Activated naive CD4-positive, alpha-beta T cell treated with anti-CD3 and anti-CD28 coated beads, Interleukin-2, amount 50 U/mL, for 24 hours (primary cell): ENCODE data around the gene MPP4.

Experiments used
- H3K27ac Mint-ChIP-seq: one replicate; pipeline ENCODE4 v1.8.0; 2021; ENCODE audit warnings: mild to moderate bottlenecking, mixed read lengths
- H3K27me3 Mint-ChIP-seq: one replicate; pipeline ENCODE4 v1.8.0; 2021; ENCODE audit warnings: mixed read lengths
- H3K36me3 Mint-ChIP-seq: one replicate; pipeline ENCODE4 v1.8.0; 2021; ENCODE audit warnings: mixed read lengths
- H3K4me1 Mint-ChIP-seq: one replicate; pipeline ENCODE4 v1.8.0; 2021; ENCODE audit warnings: mixed read lengths
- H3K4me3 Mint-ChIP-seq: one replicate; pipeline ENCODE4 v1.8.0; 2021; ENCODE audit warnings: mild to moderate bottlenecking, mixed read lengths
- H3K9me3 Mint-ChIP-seq: one replicate; pipeline ENCODE4 v1.8.0; 2021; ENCODE audit warnings: mixed read lengths

Gene MPP4

DNA sequence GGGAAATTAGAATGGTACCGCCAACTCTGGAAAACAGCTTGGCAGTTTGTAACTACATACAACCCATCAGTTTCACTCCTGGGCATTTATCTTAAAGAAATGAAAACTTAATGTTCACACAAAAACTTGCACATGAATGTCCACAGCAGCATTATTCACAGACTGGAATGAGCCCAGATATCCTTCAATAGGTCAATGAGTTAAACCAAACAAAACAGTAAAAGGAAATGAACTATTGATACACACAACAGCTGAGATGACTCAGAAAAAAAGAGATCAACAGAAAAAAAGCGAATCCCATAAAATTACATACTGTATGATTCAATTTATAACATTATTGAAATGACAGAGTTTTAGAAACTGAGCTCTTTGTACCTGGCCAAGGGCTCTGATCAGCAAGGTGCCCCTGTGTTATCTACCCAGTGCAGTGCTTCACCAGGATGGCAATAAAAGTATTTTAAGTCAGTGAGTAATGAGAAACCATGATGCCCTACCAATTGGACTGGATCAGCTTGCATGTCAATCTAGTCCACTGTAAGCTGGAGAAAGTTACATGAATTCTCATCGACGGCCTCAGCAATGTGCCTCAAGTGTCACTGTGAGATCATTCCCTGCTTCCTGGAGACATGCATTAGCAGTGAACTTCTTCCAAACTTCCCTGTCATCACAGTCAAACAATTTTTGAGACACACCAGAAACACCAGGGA, 77.0 kb downstream of the MPP4 start:
- Mint-ChIP-seq H3K4me3 (no peak overlapping the region), H3K36me3 (peaks cover 2% of the 10 kb centered on the region), H3K27ac (no peak overlapping the region), H3K9me3 (no peaks in the 10 kb centered on the region), H3K4me1 (no peaks in the 10 kb centered on the region), H3K27me3 (no peaks in the 10 kb centered on the region)

DNA sequence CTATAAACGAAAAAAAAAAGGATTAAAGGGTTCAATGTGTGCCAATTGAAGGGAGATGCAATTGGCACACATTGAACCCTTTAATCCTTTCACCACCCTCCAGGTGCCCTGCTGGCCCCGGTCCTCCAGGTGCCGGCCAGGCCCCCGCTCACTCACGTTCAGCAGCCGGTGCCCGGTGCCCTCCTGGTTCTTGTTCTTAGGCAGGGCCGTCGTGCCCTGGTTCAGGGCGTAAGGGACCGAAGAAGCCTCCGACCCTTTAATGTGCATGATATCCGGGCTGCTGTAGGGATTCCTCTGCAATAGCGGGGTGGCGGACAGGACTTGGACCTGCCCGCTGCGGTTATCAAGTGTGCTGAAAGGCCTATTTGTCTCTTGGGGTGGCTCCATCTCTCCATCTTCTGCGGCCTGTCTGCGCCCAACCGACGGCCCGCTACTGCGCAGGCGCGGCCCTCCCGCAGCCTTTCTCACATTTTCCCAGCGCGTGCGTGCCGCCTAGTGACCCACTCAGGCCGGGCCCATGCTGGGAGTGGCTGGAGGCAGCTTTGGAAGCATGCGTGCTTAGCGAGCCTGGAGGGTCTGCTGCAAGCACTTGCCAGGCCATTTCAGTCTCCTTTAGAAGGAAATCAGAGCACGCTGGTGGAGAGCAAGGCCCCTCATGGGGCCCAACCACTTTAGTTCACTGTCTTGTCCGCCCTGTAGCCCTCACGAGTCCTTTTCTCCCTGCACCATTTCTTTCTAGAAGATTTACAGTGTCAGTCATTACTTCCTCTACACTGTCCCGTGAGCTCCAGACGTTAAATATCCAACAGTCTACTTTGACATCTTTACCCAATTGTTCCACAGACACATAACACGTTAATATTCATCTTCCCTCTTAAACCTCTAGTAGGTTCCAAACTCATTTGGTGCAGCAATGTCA, 79.4 kb downstream of the MPP4 start:
- H3K4me1 Mint-ChIP-seq, result no peaks in the 10 kb centered on the region
- H3K36me3 Mint-ChIP-seq, result no peaks in the 10 kb centered on the region
- H3K9me3 Mint-ChIP-seq, result no peaks in the 10 kb centered on the region
- no peak overlapping the region for H3K27ac Mint-ChIP-seq
- no peaks in the 10 kb centered on the region for H3K27me3 Mint-ChIP-seq
- H3K4me3 Mint-ChIP-seq, result no peak overlapping the region

DNA sequence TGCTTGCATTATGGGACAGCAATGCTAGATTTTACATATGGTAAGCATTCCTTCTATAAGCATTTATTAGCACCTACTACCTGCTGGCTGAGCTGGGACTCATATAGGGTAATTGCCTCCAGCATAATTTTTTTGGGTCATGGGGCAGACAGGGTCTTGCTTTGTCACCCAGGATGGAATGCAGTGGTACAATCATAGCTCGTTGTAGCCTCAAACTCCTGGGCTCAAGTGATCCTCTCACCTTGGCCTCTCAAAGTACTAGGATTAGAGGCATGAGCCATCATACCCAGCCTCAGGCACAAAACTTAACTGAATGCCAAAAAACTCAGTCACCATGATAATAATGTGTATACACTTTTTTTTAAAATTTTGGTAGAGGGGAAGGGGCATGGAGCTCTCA, 90.4 kb downstream of the MPP4 start:
- Mint-ChIP-seq H3K27me3 (peaks cover 2% of the 10 kb centered on the region), H3K27ac (no peak overlapping the region), H3K4me3 (no peak overlapping the region), H3K9me3 (peaks cover 7% of the 10 kb centered on the region), H3K36me3 (peaks cover 6% of the 10 kb centered on the region), H3K4me1 (no peaks in the 10 kb centered on the region)

DNA sequence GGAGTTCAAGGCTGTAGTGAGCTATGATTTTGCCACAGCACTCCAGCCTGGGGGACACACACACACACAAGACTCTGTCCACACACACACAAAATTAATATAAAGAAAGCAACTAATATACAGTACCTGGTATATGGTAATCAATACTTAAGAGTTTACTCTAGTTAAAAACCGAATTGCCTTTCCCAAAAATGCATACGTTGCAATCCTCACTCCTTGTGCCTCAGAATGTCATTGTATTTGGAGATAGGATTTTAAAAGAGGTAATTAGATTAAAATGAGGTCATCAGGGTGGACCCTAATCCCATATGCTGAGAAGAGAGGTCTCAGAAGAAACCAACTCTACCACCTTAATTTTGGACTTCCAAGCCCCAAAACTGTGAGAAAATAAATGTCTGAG, 90.9 kb downstream of the MPP4 start:
- H3K27me3 Mint-ChIP-seq, result peaks cover 2% of the 10 kb centered on the region
- peaks cover 6% of the 10 kb centered on the region for H3K36me3 Mint-ChIP-seq
- H3K9me3 Mint-ChIP-seq, result peaks cover 7% of the 10 kb centered on the region
- no peak overlapping the region for H3K4me3 Mint-ChIP-seq
- H3K27ac Mint-ChIP-seq, result no peak overlapping the region
- no peaks in the 10 kb centered on the region for H3K4me1 Mint-ChIP-seq

DNA sequence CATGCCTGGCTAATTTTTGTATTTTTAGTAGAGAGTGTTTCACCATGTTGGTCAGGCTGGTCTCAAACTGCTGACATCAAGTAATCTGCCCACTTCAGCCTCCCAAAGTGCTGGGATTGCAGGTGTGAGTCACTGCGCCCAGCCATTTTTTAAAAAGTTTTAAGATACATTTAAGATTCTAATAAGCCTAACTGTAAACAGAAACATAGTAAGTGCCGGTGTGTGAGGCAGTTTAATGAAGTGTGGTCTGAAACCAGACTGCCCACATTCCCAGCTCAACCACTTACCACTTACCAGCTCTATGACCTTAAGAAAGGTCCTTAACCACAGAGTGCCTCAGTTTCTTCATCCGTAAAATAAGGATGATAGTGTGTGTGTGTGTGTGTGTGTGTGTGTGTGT, 97.5 kb downstream of the MPP4 start:
- H3K9me3 Mint-ChIP-seq, result peaks cover 11% of the 10 kb centered on the region
- H3K4me3 Mint-ChIP-seq, result no peak overlapping the region
- peaks cover 6% of the 10 kb centered on the region for H3K27me3 Mint-ChIP-seq
- H3K36me3 Mint-ChIP-seq, result peaks cover 4% of the 10 kb centered on the region
- H3K27ac Mint-ChIP-seq, result no peak overlapping the region
- no peaks in the 10 kb centered on the region for H3K4me1 Mint-ChIP-seq

DNA sequence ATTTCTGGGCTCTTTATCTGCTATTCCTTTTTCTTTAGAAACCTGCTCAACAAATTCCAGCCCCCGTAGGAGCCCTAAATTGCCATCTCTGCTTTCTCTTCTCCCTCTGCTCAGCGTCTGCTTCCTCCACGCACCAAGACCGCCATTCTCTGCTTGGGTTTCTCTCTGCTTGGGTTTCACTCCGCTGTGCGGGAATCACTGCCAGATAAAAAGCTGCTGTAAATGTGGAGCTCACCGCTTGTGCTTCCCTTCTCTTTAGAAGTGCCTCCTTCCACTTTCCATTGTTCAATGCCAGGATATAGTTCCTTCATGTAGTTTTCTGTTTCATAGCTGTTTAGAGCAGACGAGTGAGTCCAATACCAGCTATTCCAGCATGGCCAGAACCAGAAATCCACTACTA, 101.0 kb downstream of the MPP4 start:
- Mint-ChIP-seq H3K36me3 (peaks cover 4% of the 10 kb centered on the region), H3K4me1 (no peaks in the 10 kb centered on the region), H3K27me3 (peaks cover 6% of the 10 kb centered on the region), H3K9me3 (peaks cover 12% of the 10 kb centered on the region), H3K27ac (no peak overlapping the region), H3K4me3 (no peak overlapping the region)
